HEK293T (cell line): Measurements from ENCODE around the gene OGG1.
A peak's percentile ranks its signal among the peaks of the same experiment; 100 is the strongest.

Source experiments
- CTCF ChIA-PET: fragments of 350-600 bp; formaldehyde crosslinking; extraction: SDS; loops from one replicate; lab custom pipeline; 2021; ENCODE audit warnings: antibody characterized with exemption, inconsistent platforms; lab: Yijun Ruan, JAX
- POLR2A ChIA-PET: fragments of 350-600 bp; formaldehyde crosslinking; extraction: SDS; loops from one replicate; lab custom pipeline; 2020; ENCODE audit warnings: antibody characterized with exemption, inconsistent platforms; lab: Yijun Ruan, JAX
- DNase-seq: peaks from one replicate; pipeline ENCODE4 v3.0.0; 2012; ENCODE audit warnings: mixed read lengths; ENCODE audit errors: extremely low spot score
- ARNT ChIP-seq: fragments of 450-650 bp; IDR thresholded peaks from 2 replicates; pipeline ENCODE4 v1.6.1; 2017; ENCODE audit warnings: mild to moderate bottlenecking
- BHLHE40 ChIP-seq: fragments of 450-650 bp; IDR thresholded peaks from 2 replicates; pipeline ENCODE4 v1.6.1; 2016; ENCODE audit warnings: mild to moderate bottlenecking, moderate library complexity, borderline replicate concordance
- CTBP1 ChIP-seq: fragments of 450-650 bp; IDR thresholded peaks from 2 replicates; pipeline ENCODE4 v1.6.1; 2016; ENCODE audit warnings: borderline replicate concordance
- ELF4 ChIP-seq: fragments of 450-650 bp; IDR thresholded peaks from 2 replicates; pipeline ENCODE4 v1.6.1; 2017; ENCODE audit warnings: antibody characterized with exemption
- FOXA1 ChIP-seq: fragments of 450-650 bp; IDR thresholded peaks from 2 replicates; pipeline ENCODE4 v1.6.1; 2016; ENCODE audit warnings: mild to moderate bottlenecking
- FOXK2 ChIP-seq: fragments of 450-650 bp; IDR thresholded peaks from 2 replicates; pipeline ENCODE4 v1.6.1; 2016; ENCODE audit warnings: mild to moderate bottlenecking
- FOXM1 ChIP-seq: fragments of 450-650 bp; IDR thresholded peaks from 2 replicates; pipeline ENCODE4 v1.6.1; 2017; ENCODE audit warnings: mild to moderate bottlenecking, borderline replicate concordance
- HDGF ChIP-seq: fragments of 450-650 bp; IDR thresholded peaks from 2 replicates; pipeline ENCODE4 v1.6.1; 2017; ENCODE audit warnings: antibody characterized with exemption, borderline replicate concordance
- L3MBTL2 ChIP-seq: fragments of 450-650 bp; conservative IDR thresholded peaks from 2 replicates; pipeline ENCODE4 v1.6.1; 2016; ENCODE audit warnings: mild to moderate bottlenecking
- LEF1 ChIP-seq: fragments of 450-650 bp; IDR thresholded peaks from 2 replicates; pipeline ENCODE4 v1.6.1; 2017; ENCODE audit warnings: mild to moderate bottlenecking, borderline replicate concordance
- NFRKB ChIP-seq: fragments of 450-650 bp; IDR thresholded peaks from 2 replicates; pipeline ENCODE4 v1.6.1; 2016; ENCODE audit warnings: mild to moderate bottlenecking, moderate library complexity
- PKNOX1 ChIP-seq: fragments of 450-650 bp; IDR thresholded peaks from 2 replicates; pipeline ENCODE4 v1.6.1; 2016
- SP1 ChIP-seq: fragments of 450-650 bp; IDR thresholded peaks from 2 replicates; pipeline ENCODE4 v1.6.1; 2017
- SUZ12 ChIP-seq: fragments of 450-650 bp; IDR thresholded peaks from 2 replicates; pipeline ENCODE4 v1.6.1; 2016; ENCODE audit warnings: mild to moderate bottlenecking
- TARDBP ChIP-seq: fragments of 450-650 bp; IDR thresholded peaks from 2 replicates; pipeline ENCODE4 v1.6.1; 2016
- ZNF384 ChIP-seq: fragments of 450-650 bp; IDR thresholded peaks from 2 replicates; pipeline ENCODE4 v1.6.1; 2016

OGG1 gene

GRCh38 chr3:9715764-9716437, 33.9 kb upstream of the OGG1 start:
- peak; percentile 42 for DNase-seq
- ChIA-PET POLR2A (interaction anchor here (1.2 kb wide), 1 partner anchor 77 kb away, joined by 4 read pairs; the partner anchor contains the start of gene ARPC4), CTCF (interaction anchor here (0.6 to 1.2 kb wide), 2 partner anchors 11 to 405 kb away, joined by 3 to 7 read pairs; no protein-coding TSS in a partner anchor)
- TF ChIP-seq FOXM1 = no peak
- no peak for TF ChIP-seq LEF1
- no peak for TF ChIP-seq NFRKB
- TF ChIP-seq TARDBP = no peak
- no peak for TF ChIP-seq ZNF384
- no peak for TF ChIP-seq BHLHE40
- no peak for TF ChIP-seq CTBP1
- TF ChIP-seq SP1 = no peak
- TF ChIP-seq L3MBTL2 = no peak
- no peak for TF ChIP-seq FOXK2
- no peak for TF ChIP-seq ARNT
- no peak for TF ChIP-seq FOXA1
- TF ChIP-seq HDGF = no peak
- no peak for TF ChIP-seq ELF4
- no peak for TF ChIP-seq PKNOX1
- TF ChIP-seq SUZ12 = no peak

GRCh38 chr3:9716801-9717555, 32.8 kb upstream of the OGG1 start:
- POLR2A ChIA-PET = no interaction called here
- no peak for DNase-seq
- TF ChIP-seq BHLHE40 (no peak), TARDBP (0 out of 2 replicates have a peak, but pooled peaks have one; percentile 24)
- CTCF ChIA-PET = interaction anchor here (1.7 kb wide), 1 partner anchor 10 kb away, joined by 7 read pairs; no protein-coding TSS in a partner anchor

- no peak for TF ChIP-seq L3MBTL2
- TF ChIP-seq FOXA1 = no peak
- no peak for TF ChIP-seq FOXK2
- no peak for TF ChIP-seq PKNOX1
- no peak for TF ChIP-seq ZNF384
- TF ChIP-seq FOXM1 = no peak
- no peak for TF ChIP-seq BHLHE40
- TF ChIP-seq HDGF = no peak
- TF ChIP-seq ARNT = no peak
- no peak for TF ChIP-seq SUZ12
- no peak for TF ChIP-seq LEF1
- no peak for TF ChIP-seq NFRKB
- no peak for TF ChIP-seq SP1
- TF ChIP-seq ELF4 = no peak
- TF ChIP-seq CTBP1 = no peak
- no peak for TF ChIP-seq TARDBP
- DNase-seq = no peak
- POLR2A ChIA-PET = interaction anchor here (1.2 kb wide), 1 partner anchor 75 kb away, joined by 3 read pairs; the partner anchor contains the start of genes ARPC4 and TADA3
- CTCF ChIA-PET = interaction anchor here (1.7 kb wide), 1 partner anchor 10 kb away, joined by 7 read pairs; no protein-coding TSS in a partner anchor
Observed at GRCh38 chr3:9717563-9717962, 32.2 kb upstream of the OGG1 start.

GRCh38 chr3:9718118-9718517, 31.6 kb upstream of the OGG1 start:
- no peak for DNase-seq
- TF ChIP-seq FOXA1 (no peak), FOXK2 (no peak), SP1 (no peak), ELF4 (no peak)
- ChIA-PET CTCF (interaction anchor here (0.5 to 1.7 kb wide), 2 partner anchors 9 to 71 kb away, joined by 4 to 7 read pairs; no protein-coding TSS in a partner anchor), POLR2A (interaction anchor here (1.2 kb wide), 1 partner anchor 74 kb away, joined by 3 read pairs; the partner anchor contains the start of genes ARPC4 and TADA3)

- ChIA-PET CTCF (no interaction called here), POLR2A (interaction anchor here (1.5 to 1.9 kb wide), 2 partner anchors 10 to 28 kb away, joined by 3 to 7 read pairs; partner anchors contain the start of genes BRPF1 and OGG1)
- DNase-seq = no peak
- TF ChIP-seq PKNOX1 (peak; percentile 18; the same call in 1 of the 2 replicates), FOXK2 (no peak), L3MBTL2 (no peak)
Observed at GRCh38 chr3:9721015-9721699, 28.6 kb upstream of the OGG1 start.
